Measurements from ENCODE around the gene DTNB. TPM values are rescaled to one million over a fixed set of nuclear protein-coding genes. Genes with fewer than 3 reads are reported as not detected.

DTNB gene
- total and polyA plus RNA-seq, 10 of the 15 experiments (the other 5 are each of a cell fraction or from before 2014, with no cell fraction given) = 4.5 to 30.6 (median 11.9) TPM

DNA sequence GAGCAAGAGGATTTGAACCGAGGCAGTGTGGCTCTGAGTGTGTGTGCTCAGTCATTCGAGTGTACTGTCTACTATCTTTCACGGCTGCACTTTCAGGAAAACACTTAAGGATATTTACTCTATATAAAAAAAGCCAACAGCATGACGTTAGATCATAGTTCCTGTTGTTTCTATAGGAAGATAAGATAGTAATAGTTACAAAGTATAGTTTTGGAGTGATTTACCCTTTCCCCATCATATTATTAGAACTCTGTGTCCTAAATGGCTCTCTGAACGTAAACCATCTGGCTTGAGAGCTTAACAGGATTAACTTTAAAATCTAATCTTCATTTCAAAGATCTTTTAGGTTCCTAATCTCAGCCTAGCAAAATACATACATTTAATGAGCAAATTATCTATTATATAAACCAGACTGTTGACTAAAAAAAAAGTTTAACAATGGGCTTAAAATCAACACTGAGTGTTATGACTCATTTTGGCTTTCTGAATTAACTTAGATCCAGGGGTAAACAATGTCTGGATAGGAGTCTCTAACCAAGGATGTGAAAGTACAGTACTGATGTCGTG, 181.3 kb downstream of the DTNB start:
- Histone ChIP-seq H3K79me2 (ENCODE audit: control insufficient read depth, insufficient read depth, low read length) (no peaks in the 10 kb centered on the region), H3K36me3 (ENCODE audit: control insufficient read depth in 2 of 2, insufficient read depth in 2 of 2, low read length in 1 of 2) (no peaks in the 10 kb centered on the region), H3K4me2 (ENCODE audit: control insufficient read depth, insufficient read depth) (no peak overlapping the region), H3K27me3 (replicated peaks in 1 of 2; ENCODE audit: control insufficient read depth in 2 of 2, insufficient read depth in 2 of 2, low read length in 1 of 2) (no peaks in the 10 kb centered on the region), H3K9ac (ENCODE audit: control insufficient read depth, insufficient read depth, low read length) (no peak overlapping the region), H3K27ac (ENCODE audit: control insufficient read depth, insufficient read depth) (no peak overlapping the region), H3K4me1 (ENCODE audit: control insufficient read depth, insufficient read depth, low read length) (peaks cover 2% of the 10 kb centered on the region), H3K9me3 (replicated peaks; ENCODE audit: control insufficient read depth, insufficient read depth, low read length) (no peaks in the 10 kb centered on the region), H3K4me3 (no peak overlapping the region), H2AFZ (ENCODE audit: control insufficient read depth, low read depth, low read length) (no peak overlapping the region), H4K20me1 (ENCODE audit: control insufficient read depth, insufficient read depth) (no peaks in the 10 kb centered on the region)
- in situ Hi-C loops (cut with MboI) = no loop called here
- CTCF ChIA-PET = no interaction called here
- POLR2A ChIA-PET = interaction anchor here (0.7 kb wide), 2 partner anchors 27 to 72 kb away, joined by 4 to 5 read pairs; no protein-coding TSS in a partner anchor
- 82% methylated on average over 6 of the region's 6 CpGs for WGBS (ENCODE audit: insufficient coverage, insufficient replicate concordance, low lambda C conversion rate, missing lambda C conversion rate)
- DNase-seq (ENCODE audit: low read depth, low spot score) (no peak), FAIRE-seq (peak; percentile 62), ATAC-seq (no peak)
- RAD21 ChIA-PET (ENCODE audit: unreplicated experiment) = no interaction called here
- no peak for TF ChIP-seq SIX5 (IDR thresholded peaks at IDR 0.05; ENCODE audit: low read depth, low read length, severe bottlenecking)
- TF ChIP-seq JUNB (IDR thresholded peaks at IDR 0.05) = peak; percentile 30; the same call in 1 of the 2 replicates
- SMC1A ChIA-PET (ENCODE audit: uncharacterized antibody, unreplicated experiment) = interaction anchor here (1.1 to 2.0 kb wide), 3 partner anchors 16 to 69 kb away, joined by 3 to 4 read pairs (median 4); no protein-coding TSS in a partner anchor
- intact Hi-C loops (cut with micrococcal nuclease; ENCODE audit: unreplicated experiment) = no loop called here
- no TSS peak for BruUV-seq (replicated peaks)

GRCh38 chr2:25491003-25491696, 182.2 kb downstream of the DTNB start:
- H3K27ac ChIP-seq (ENCODE audit: control insufficient read depth, insufficient read depth) = no peak overlapping the region
- DNase-seq (ENCODE audit: low read depth, low spot score) (no peak), FAIRE-seq (no peak), ATAC-seq (no peak)
- H3K27me3 ChIP-seq (replicated peaks in 1 of 2; ENCODE audit: control insufficient read depth in 2 of 2, insufficient read depth in 2 of 2, low read length in 1 of 2) = no peaks in the 10 kb centered on the region
- intact Hi-C loops (cut with micrococcal nuclease; ENCODE audit: unreplicated experiment) (no loop called here), in situ Hi-C loops (cut with MboI) (no loop called here)
- H4K20me1 ChIP-seq (ENCODE audit: control insufficient read depth, insufficient read depth) = no peaks in the 10 kb centered on the region
- no TSS peak for BruUV-seq (replicated peaks)
- ChIA-PET SMC1A (ENCODE audit: uncharacterized antibody, unreplicated experiment) (no interaction called here), RAD21 (ENCODE audit: unreplicated experiment) (no interaction called here), POLR2A (no interaction called here), CTCF (no interaction called here)
- H3K4me3 ChIP-seq = no peak overlapping the region
- no peak overlapping the region for H2AFZ ChIP-seq (ENCODE audit: control insufficient read depth, low read depth, low read length)
- H3K9ac ChIP-seq (ENCODE audit: control insufficient read depth, insufficient read depth, low read length) = no peak overlapping the region
- no peaks in the 10 kb centered on the region for H3K79me2 ChIP-seq (ENCODE audit: control insufficient read depth, insufficient read depth, low read length)
- H3K4me2 ChIP-seq (ENCODE audit: control insufficient read depth, insufficient read depth) = no peak overlapping the region
- H3K4me1 ChIP-seq (ENCODE audit: control insufficient read depth, insufficient read depth, low read length) = no peaks in the 10 kb centered on the region
- 90% methylated on average over 6 of the region's 6 CpGs for WGBS (ENCODE audit: insufficient coverage, insufficient replicate concordance, low lambda C conversion rate, missing lambda C conversion rate)
- no peaks in the 10 kb centered on the region for H3K36me3 ChIP-seq (ENCODE audit: control insufficient read depth in 2 of 2, insufficient read depth in 2 of 2, low read length in 1 of 2)
- H3K9me3 ChIP-seq (replicated peaks; ENCODE audit: control insufficient read depth, insufficient read depth, low read length) = no peaks in the 10 kb centered on the region
- TF ChIP-seq KLF5 (IDR thresholded peaks at IDR 0.05; ENCODE audit: partially characterized antibody) (no peak), LARP7 (IDR thresholded peaks at IDR 0.05) (no peak), SIN3A (IDR thresholded peaks at IDR 0.05; ENCODE audit: low read depth, low read length) (no peak), STAT1 (conservative IDR thresholded peaks at IDR 0.05) (no peak), ZBTB33 (IDR thresholded peaks at IDR 0.05) (no peak), CHD4 (IDR thresholded peaks at IDR 0.05) (no peak), NRF1 (conservative IDR thresholded peaks at IDR 0.05; ENCODE audit: low read depth, low read length) (no peak)
- TF ChIP-seq, protein P1, sequence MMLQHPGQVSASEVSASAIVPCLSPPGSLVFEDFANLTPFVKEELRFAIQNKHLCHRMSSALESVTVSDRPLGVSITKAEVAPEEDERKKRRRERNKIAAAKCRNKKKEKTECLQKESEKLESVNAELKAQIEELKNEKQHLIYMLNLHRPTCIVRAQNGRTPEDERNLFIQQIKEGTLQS (IDR thresholded peaks at IDR 0.05; ENCODE audit: borderline replicate concordance, extremely low read depth, low read depth, low read length) = no peak
- TF ChIP-seq, protein P2, sequence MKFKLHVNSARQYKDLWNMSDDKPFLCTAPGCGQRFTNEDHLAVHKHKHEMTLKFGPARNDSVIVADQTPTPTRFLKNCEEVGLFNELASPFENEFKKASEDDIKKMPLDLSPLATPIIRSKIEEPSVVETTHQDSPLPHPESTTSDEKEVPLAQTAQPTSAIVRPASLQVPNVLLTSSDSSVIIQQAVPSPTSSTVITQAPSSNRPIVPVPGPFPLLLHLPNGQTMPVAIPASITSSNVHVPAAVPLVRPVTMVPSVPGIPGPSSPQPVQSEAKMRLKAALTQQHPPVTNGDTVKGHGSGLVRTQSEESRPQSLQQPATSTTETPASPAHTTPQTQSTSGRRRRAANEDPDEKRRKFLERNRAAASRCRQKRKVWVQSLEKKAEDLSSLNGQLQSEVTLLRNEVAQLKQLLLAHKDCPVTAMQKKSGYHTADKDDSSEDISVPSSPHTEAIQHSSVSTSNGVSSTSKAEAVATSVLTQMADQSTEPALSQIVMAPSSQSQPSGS (IDR thresholded peaks at IDR 0.05; ENCODE audit: low read length) = no peak
- TF ChIP-seq, protein P3, sequence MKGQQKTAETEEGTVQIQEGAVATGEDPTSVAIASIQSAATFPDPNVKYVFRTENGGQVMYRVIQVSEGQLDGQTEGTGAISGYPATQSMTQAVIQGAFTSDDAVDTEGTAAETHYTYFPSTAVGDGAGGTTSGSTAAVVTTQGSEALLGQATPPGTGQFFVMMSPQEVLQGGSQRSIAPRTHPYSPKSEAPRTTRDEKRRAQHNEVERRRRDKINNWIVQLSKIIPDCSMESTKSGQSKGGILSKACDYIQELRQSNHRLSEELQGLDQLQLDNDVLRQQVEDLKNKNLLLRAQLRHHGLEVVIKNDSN (IDR thresholded peaks at IDR 0.05; ENCODE audit: borderline replicate concordance, extremely low read length, insufficient read depth, low read depth, low read length) = no peak

Data from GM12878 (cell line).